Measurements from ENCODE around the gene RALGAPA2.

Gene RALGAPA2

GRCh38 chr20:20395903-20396568 is 316.4 kb downstream of the RALGAPA2 start:
- no peak overlapping the region for H2AFZ ChIP-seq (ENCODE audit: low read length)
- H3K4me2 ChIP-seq (ENCODE audit: low read length), result no peak overlapping the region
- no peak overlapping the region for H3K4me3 ChIP-seq (ENCODE audit: low read depth, low read length, poor library complexity, severe bottlenecking)
- no peaks in the 10 kb centered on the region for H4K20me1 ChIP-seq (ENCODE audit: insufficient read depth, low read length)
- H3K27ac ChIP-seq (ENCODE audit: low read depth, low read length, poor library complexity, severe bottlenecking), result no peak overlapping the region
- TF ChIP-seq EZH2 (IDR thresholded peaks at IDR 0.05; ENCODE audit: borderline replicate concordance, low read length), result no peak
- TF ChIP-seq CTCF (IDR thresholded peaks at IDR 0.05; ENCODE audit: low read length), result no peak
- H3F3A ChIP-seq (ENCODE audit: insufficient read depth, low read length), result no peaks in the 10 kb centered on the region
- no peaks in the 10 kb centered on the region for H3K27me3 ChIP-seq (ENCODE audit: insufficient read depth, low read length)
- H3K79me2 ChIP-seq (ENCODE audit: insufficient read depth, low read length), result no peaks in the 10 kb centered on the region
- no peak overlapping the region for H3K9ac ChIP-seq (ENCODE audit: low read length)
- H3K9me3 ChIP-seq (ENCODE audit: low read length), result no peaks in the 10 kb centered on the region
- H3K4me1 ChIP-seq (ENCODE audit: insufficient read depth, low read length, severe bottlenecking), result no peaks in the 10 kb centered on the region
- H3K36me3 ChIP-seq (ENCODE audit: insufficient read depth, low read length), result no peaks in the 10 kb centered on the region
- no peaks in the 10 kb centered on the region for H3K9me2 ChIP-seq (ENCODE audit: low read depth, low read length)

GRCh38 chr20:20395087-20395486 is 317.4 kb downstream of the RALGAPA2 start:
- Histone ChIP-seq H3K27ac (ENCODE audit: low read depth, low read length, poor library complexity, severe bottlenecking) (no peak overlapping the region), H3K4me3 (ENCODE audit: low read depth, low read length, poor library complexity, severe bottlenecking) (no peak overlapping the region), H3K9ac (ENCODE audit: low read length) (no peak overlapping the region), H3F3A (ENCODE audit: insufficient read depth, low read length) (no peaks in the 10 kb centered on the region), H3K4me1 (ENCODE audit: insufficient read depth, low read length, severe bottlenecking) (no peaks in the 10 kb centered on the region), H3K27me3 (ENCODE audit: insufficient read depth, low read length) (no peaks in the 10 kb centered on the region), H4K20me1 (ENCODE audit: insufficient read depth, low read length) (no peaks in the 10 kb centered on the region), H3K9me3 (ENCODE audit: low read length) (no peaks in the 10 kb centered on the region), H3K9me2 (ENCODE audit: low read depth, low read length) (no peaks in the 10 kb centered on the region), H2AFZ (ENCODE audit: low read length) (no peak overlapping the region), H3K79me2 (ENCODE audit: insufficient read depth, low read length) (no peaks in the 10 kb centered on the region), H3K36me3 (ENCODE audit: insufficient read depth, low read length) (no peaks in the 10 kb centered on the region), H3K4me2 (ENCODE audit: low read length) (no peak overlapping the region)
- TF ChIP-seq EZH2 (IDR thresholded peaks at IDR 0.05; ENCODE audit: borderline replicate concordance, low read length) (no peak), CTCF (IDR thresholded peaks at IDR 0.05; ENCODE audit: low read length) (no peak)

GRCh38 chr20:20393207-20394120 is 319.0 kb downstream of the RALGAPA2 start:
- Histone ChIP-seq H3K27me3 (ENCODE audit: insufficient read depth, low read length) (no peaks in the 10 kb centered on the region), H3K79me2 (ENCODE audit: insufficient read depth, low read length) (no peaks in the 10 kb centered on the region), H3K4me3 (ENCODE audit: low read depth, low read length, poor library complexity, severe bottlenecking) (no peak overlapping the region), H3K9ac (ENCODE audit: low read length) (no peak overlapping the region), H2AFZ (ENCODE audit: low read length) (no peak overlapping the region), H3K36me3 (ENCODE audit: insufficient read depth, low read length) (no peaks in the 10 kb centered on the region), H3K9me2 (ENCODE audit: low read depth, low read length) (no peaks in the 10 kb centered on the region), H3F3A (ENCODE audit: insufficient read depth, low read length) (no peaks in the 10 kb centered on the region), H3K9me3 (ENCODE audit: low read length) (no peaks in the 10 kb centered on the region), H3K4me2 (ENCODE audit: low read length) (no peak overlapping the region), H3K4me1 (ENCODE audit: insufficient read depth, low read length, severe bottlenecking) (no peaks in the 10 kb centered on the region), H3K27ac (ENCODE audit: low read depth, low read length, poor library complexity, severe bottlenecking) (no peak overlapping the region), H4K20me1 (ENCODE audit: insufficient read depth, low read length) (no peaks in the 10 kb centered on the region)
- no peak for TF ChIP-seq EZH2 (IDR thresholded peaks at IDR 0.05; ENCODE audit: borderline replicate concordance, low read length)
- no peak for TF ChIP-seq CTCF (IDR thresholded peaks at IDR 0.05; ENCODE audit: low read length)

All from OCI-LY1 (cell line).